Inferior parietal cortex (tissue), 1 donor: ENCODE measurements around the gene CST2.
A peak's percentile ranks its signal among the peaks of the same experiment; 100 is the strongest.
"Not testable (repeated sequence)": the region's sequence is repeated elsewhere in the genome, so short reads cannot be mapped to it uniquely, and the experiment has no call there.

Source experiments
- DNase-seq: peaks from one replicate; pipeline ENCODE4 v3.0.0-alpha.2; 2016; ENCODE audit errors: extremely low spot score

Gene CST2

GRCh38 chr20:23826541-23827021 is at the start of gene CST2:
Gene CST2, minus strand, starts transcription at chr20:23826729. Its CDS starts 69 bp downstream, at chr20:23826660.
- DNase-seq, result no peak

- no peak for DNase-seq
Measured at GRCh38 chr20:23875606-23876237, 49.2 kb upstream of the CST2 start.

- peak; percentile 42 for DNase-seq
Measured at GRCh38 chr20:23874747-23875146, 48.2 kb upstream of the CST2 start.

GRCh38 chr20:23873370-23874015 is 47.0 kb upstream of the CST2 start:
- DNase-seq, result no peak

GRCh38 chr20:23872065-23872464 is 45.5 kb upstream of the CST2 start:
- no peak for DNase-seq

- no peak for DNase-seq
Measured at GRCh38 chr20:23870461-23870860, 43.9 kb upstream of the CST2 start.

- no peak for DNase-seq
Measured at GRCh38 chr20:23869520-23869919, 43.0 kb upstream of the CST2 start.

- no peak for DNase-seq
Measured at GRCh38 chr20:23868321-23868720, 41.8 kb upstream of the CST2 start.

- DNase-seq, result no peak
Measured at GRCh38 chr20:23867152-23867776, 40.7 kb upstream of the CST2 start.

GRCh38 chr20:23860771-23861170 is 34.2 kb upstream of the CST2 start:
- not testable (repeated sequence) for DNase-seq

- no peak for DNase-seq
Measured at GRCh38 chr20:23857962-23858595, 31.6 kb upstream of the CST2 start.

- DNase-seq, result no peak
Measured at GRCh38 chr20:23856736-23857135, 30.2 kb upstream of the CST2 start.

GRCh38 chr20:23856226-23856625 is 29.7 kb upstream of the CST2 start:
- no peak for DNase-seq

- no peak for DNase-seq
Measured at GRCh38 chr20:23841693-23842092, 15.2 kb upstream of the CST2 start.

GRCh38 chr20:23835716-23836115 is 9.2 kb upstream of the CST2 start:
- no peak for DNase-seq

GRCh38 chr20:23832775-23833513 is 6.4 kb upstream of the CST2 start:
- DNase-seq, result no peak

- not testable (repeated sequence) for DNase-seq
Measured at GRCh38 chr20:23831961-23832360, 5.4 kb upstream of the CST2 start.

GRCh38 chr20:23823621-23824324 is 2.8 kb downstream of the CST2 start:
- DNase-seq, result peak; percentile 2

GRCh38 chr20:23823111-23823510 is 3.4 kb downstream of the CST2 start:
- DNase-seq, result peak; percentile 2

GRCh38 chr20:23820493-23820892 is 6.0 kb downstream of the CST2 start:
- no peak for DNase-seq

- not testable (repeated sequence) for DNase-seq
Measured at GRCh38 chr20:23811559-23811958, 15.0 kb downstream of the CST2 start.
